DLD1 (cell line): ENCODE measurements around the gene ACSF2.

Source experiments
- in situ Hi-C: cut with HindIII; loops from 2 replicates; pipeline ENCODE4 v1.10.0; 2017; ENCODE audit warnings: low sequenced_read_pairs

ACSF2 gene

DNA sequence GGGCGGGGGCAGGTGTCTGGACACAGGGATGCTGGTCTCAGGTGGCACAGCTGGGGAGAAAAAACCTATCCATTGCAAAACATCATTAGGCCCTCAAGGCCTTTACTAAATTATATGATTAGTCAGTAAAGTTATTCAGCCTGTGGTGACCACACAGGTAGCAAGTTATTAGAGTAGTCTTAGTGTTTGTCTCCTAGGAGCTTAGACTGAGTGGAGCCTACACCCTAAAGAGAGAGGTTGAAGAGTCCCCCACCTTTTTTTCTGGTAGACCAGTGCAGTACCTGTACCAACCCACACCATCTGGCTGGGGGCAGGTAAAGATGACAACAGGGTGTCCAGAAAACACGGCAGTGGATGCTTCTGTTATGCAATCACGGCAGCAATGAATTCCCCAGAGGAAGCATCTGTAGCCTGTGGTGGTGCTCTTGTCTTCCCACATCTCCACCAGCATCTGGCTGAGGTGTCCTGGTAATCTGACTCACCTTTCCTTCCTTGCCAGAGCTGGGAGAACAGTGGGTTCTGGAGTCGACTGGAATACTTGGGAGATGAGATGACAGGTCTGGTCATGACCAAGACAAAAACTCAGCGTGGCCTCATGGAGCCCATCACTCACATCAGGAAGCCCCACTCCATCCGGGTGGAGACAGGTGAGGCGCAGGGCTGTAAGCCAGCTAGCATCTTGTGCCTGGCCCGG, 93.3 kb downstream of the ACSF2 start:
- in situ Hi-C loops, result no loop called here

DNA sequence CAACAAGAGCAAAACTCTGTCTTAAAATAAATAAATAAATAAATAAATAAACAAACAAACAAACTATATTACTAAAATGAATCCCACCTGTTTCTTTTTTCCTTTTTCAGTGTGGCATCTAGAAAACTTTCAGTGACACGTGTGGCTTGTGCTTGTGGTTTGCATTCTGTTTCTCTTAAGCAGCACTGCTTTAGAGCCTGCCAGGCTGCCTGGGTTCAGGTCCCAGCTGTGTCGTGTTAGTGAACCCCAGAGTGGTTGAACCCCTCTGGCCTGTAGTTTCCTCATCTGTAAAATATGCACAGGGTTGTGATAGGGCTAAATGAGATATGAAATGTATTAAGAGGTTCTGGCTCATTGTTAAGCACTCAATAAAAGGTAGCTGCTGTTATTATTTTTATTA, 94.5 kb downstream of the ACSF2 start:
- in situ Hi-C loops, result no loop called here

DNA sequence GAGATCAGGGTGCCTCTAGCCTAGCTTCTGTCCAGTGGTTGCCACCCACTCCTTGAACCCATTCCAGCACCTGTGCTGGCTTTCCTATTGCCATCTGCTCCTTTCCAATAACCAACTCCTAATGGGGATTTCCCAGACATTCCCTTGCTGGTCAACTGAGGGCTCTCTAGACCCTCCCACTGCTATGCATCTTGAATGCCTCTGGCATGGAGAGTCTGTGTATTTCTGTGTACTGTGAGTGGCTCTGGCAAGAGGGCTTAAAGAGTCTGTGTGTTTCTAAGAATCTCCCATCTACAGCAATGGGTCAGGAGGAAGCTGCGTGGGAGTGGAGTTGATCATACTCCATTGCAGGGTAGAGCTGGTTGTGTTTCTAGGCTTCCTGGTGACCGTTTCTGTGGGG, 95.5 kb downstream of the ACSF2 start:
- in situ Hi-C loops, result no loop called here

DNA sequence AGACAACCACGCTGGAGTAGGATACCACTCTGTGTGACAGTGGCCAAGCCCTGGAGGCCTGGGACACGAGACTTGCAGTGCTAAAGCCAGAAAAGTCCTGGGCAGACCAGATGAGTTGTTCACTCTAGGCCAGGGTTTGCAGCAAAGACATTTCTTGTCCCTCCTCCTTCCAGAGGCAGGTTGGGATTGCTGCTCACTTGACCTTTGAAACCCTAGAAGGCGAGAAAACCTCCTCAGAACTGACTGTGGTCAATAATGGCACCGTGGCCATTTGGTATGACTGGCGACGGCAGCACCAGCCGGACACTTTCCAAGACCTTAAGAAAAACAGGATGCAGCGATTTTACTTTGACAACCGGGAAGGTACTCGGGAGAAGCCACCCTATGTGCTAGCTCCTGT, 96.7 kb downstream of the ACSF2 start:
- in situ Hi-C loops, result no loop called here

DNA sequence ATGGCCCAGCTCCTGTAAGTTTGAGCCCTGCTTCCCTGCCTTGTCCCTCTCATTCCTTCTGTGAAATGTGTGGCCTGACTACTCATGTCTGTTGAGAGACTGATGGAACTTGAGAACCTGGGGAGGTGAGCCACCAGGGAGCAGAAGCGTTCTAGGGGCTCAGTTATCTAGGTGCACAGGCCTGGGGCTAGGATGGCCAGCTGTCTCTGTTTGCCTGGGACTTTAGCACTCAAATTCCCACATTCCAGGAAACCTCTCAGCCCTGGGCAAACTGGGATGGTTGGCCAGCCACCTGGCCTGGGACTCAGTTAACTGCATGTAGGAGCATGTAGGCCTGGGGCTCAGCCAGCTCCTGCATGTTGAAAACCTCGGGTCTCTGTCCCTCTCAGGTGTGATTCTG, 97.2 kb downstream of the ACSF2 start:
- in situ Hi-C loops, result no loop called here
